Fibroblast of skin of left quadriceps (primary cell): Measurements from ENCODE around the gene MYO15B.

Experiments
- DNase-seq, 2 experiments: peaks; one replicate each; pipeline ENCODE4 v3.0.0-alpha.2; 2013; ENCODE audit warnings: low read depth in 2 of 2

The MYO15B gene

GRCh38 chr17:75558666-75559530, 28.7 kb upstream of the MYO15B start:
- DNase-seq: no peak

DNA sequence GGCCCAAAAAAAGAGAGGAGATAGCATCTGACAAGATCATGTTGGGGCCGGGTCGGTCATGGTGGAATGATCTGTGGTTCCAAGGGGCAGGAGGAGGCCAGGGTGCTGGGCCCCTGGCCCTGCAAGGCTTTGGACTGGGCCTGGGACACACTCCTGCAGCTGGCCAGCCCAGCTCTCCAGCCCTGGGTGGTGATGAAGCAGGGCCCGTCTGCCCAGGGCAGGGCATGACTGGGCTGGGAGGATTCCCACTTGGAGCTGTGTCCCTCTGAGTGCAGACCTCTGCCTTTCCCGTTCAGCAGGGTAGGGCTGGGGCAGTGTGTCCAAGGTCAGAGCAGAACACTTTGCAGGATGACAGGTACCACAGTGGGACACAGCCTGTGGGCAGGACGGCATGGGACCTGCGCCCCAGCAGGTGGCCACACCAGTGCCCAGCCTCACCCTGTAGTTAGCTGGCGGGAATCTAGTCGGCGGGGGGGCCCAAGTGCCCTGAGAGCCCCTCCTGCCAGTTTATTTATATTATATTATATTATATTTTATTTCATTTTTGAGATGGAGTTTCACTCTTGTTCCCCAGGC, 27.6 kb upstream of the MYO15B start:
- DNase-seq: no peak

GRCh38 chr17:75561927-75562603, 25.5 kb upstream of the MYO15B start:
- no peak for DNase-seq

GRCh38 chr17:75563063-75563758, 24.4 kb upstream of the MYO15B start:
- no peak for DNase-seq

DNA sequence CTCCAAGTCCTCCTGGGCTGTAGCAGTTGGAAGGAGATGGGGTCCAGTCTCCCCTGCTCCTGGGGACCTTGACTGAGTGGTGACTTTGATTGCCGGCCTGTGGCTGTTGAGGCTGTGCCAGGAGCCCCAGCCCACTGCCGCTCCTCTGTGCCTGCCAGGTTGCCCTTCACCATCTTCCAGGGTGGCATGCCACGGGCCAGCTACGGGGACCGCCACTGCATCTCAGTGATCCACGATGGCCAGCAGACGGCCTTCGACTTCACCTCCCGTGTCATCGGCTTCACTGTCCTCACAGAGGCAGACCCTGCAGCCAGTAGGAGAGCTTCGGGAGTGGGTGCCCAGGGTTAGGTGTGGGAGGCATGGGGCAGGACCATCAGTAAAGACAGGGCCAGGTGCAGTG, 23.4 kb upstream of the MYO15B start:
- DNase-seq: no peak

GRCh38 chr17:75565066-75565465, 22.5 kb upstream of the MYO15B start:
- no peak for DNase-seq

- no peak for DNase-seq
Observed at GRCh38 chr17:75565618-75566017, 22.0 kb upstream of the MYO15B start.

DNA sequence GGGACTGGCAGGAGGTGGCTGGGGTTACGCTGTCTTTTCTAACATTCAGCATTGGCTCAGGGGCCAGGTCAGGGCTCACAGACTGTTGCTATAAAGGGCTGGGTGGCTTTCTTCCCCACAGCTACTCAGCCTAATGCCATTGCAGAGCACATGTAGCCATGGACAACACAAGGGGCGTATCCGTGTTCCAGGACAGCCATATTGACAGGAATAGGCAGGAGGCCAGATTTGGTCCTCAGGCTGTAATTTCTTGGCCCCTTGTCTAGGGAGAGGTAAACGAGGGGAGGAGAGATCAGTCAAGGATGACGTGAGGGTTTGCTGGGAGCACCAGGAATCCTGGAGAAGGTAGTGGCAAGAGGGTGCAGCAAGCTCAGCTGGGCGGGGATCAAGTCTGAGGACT, 21.2 kb upstream of the MYO15B start:
- no peak for DNase-seq

DNA sequence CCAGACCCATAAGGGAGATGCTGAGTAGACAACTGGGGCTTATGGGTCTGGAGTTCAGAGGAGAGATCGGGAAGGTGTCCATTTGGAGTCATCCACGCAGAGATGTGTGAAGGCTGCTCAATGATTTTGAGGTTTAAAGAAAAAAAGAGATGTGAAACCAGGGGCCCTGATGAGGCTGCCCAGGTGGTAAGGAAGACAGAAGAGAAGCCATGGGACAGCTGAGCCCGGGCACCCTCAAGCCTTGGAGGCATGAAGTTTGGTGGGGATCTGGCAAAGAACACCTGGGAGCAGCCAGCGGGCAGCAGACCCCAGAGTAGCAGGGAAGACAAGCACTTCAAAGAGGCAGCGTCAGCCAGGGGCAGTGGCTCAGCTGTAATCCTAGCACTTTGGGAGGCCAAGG, 20.8 kb upstream of the MYO15B start:
- DNase-seq: no peak

GRCh38 chr17:75568412-75569255, 19.0 kb upstream of the MYO15B start:
- no peak for DNase-seq

- no peak for DNase-seq
Observed at GRCh38 chr17:75570034-75570676, 17.4 kb upstream of the MYO15B start.

- no peak for DNase-seq
Observed at GRCh38 chr17:75570772-75571171, 16.8 kb upstream of the MYO15B start.

GRCh38 chr17:75571197-75571884, 16.3 kb upstream of the MYO15B start:
- DNase-seq: no peak

- DNase-seq: no peak
Observed at GRCh38 chr17:75571885-75572215, 15.8 kb upstream of the MYO15B start.

DNA sequence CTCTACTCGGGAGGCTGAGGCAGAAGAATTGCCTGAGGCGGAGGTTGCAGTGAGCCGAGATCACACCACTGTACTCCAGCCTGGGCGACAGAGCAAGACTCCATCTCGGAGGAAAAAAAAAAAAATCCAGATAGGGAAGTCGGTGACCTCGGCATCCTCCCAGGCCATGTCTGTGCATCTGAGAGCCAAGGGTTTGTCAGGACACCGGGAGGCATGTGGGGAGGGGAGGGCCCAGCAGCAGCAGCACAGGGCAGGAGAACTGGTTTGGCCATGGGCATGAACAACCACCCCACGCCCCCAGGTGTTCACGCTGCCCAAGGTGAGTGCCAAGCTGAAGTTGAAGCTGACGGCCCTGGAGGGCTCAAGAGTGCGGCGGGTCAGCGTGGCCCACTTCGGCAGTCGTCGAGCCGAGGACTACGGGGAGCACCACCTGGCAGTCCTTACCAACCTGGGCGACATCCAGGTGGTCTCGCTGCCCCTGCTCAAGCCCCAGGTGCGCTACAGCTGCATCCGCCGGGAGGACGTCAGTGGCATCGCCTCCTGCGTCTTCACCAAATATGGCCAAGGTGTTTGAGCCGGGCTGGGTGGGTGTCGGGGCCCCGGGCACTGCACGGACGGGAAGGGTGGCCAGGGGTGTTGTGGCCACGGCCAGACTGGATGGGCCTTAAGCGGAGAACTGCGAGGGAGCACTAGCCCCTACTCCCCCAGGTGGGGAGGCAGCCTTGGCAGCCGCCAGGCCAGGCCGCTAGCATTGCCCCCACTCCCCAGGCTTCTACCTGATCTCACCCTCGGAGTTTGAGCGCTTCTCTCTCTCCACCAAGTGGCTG, 14.7 kb upstream of the MYO15B start:
- DNase-seq: no peak

DNA sequence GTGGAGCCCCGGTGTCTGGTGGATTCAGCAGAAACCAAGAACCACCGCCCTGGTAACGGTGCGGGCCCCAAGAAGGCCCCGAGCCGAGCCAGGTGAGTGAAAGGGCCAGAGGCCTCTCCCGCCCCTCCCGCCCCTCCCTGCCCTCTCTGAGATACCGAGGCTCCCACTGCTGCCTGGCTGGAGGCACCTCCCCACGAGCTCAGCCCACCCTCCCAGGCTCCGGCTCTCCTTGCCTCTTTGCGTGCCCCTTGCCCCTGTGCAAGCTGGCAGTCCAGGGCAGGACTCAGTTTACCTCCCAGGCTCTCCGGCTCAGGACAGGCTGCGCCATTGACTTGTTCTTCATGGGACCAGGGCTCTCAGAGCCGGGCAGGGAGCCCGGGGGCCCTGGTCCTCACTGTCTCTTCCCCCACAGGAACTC, 14.1 kb upstream of the MYO15B start:
- no peak for DNase-seq

- no peak for DNase-seq
Observed at GRCh38 chr17:75573994-75574393, 13.6 kb upstream of the MYO15B start.

DNA sequence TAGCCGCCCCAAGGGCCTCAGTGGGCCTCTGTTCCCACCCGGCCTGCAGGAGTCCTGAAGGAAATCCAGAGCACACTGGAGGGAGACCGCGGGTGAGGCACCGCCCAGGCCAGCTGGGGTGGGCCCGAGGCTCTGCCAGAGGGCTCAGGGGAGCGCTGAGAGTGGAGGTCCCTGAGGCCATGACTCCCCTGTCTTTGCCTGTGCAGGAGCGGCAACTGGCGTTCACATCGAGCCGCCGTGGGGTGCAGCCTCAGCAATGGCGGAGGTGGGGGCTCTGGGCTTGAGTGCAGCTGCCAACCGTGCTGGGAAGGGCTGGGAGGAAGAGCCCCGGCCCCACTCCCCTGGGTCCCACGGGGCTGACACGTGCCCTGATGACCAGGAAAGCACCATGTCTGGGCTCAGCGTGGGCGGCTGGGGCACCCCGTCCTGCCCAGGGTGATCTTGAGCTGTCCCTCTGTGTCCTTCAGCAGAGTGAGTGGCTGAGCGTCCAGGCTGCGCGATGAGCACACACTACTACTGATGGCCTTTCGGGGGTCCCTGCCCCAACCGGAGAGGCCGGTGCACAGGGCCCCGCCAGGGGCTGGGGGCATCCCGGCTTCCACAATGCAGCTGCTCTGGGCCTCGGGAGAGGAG, 13.1 kb upstream of the MYO15B start:
- no peak for DNase-seq

- no peak for DNase-seq
Observed at GRCh38 chr17:75575197-75575596, 12.4 kb upstream of the MYO15B start.
